Adrenal gland (tissue), 5 donors: ENCODE data around the gene ANKRD6.

Experiments
- CTCF ChIP-seq, 6 experiments: fragments of 450-650 bp in 4 of 6; fragments of 200-600 bp in 2 of 6; sonication (generic) in 1 of 6; IDR thresholded peaks; 1 replicate in 5 of 6; 2 replicates in 1 of 6; pipeline versions ENCODE4 v1.5.1 to v1.8.0; 2016 to 2021; ENCODE audit warnings: antibody characterized with exemption in 6 of 6, mild to moderate bottlenecking in 2 of 6, moderate library complexity in 1 of 6
- POLR2A ChIP-seq, 2 donors: fragments of 450-650 bp; IDR thresholded peaks; one replicate each; pipeline ENCODE4 v1.6.1; 2017; ENCODE audit warnings: antibody characterized with exemption in 2 of 2, mild to moderate bottlenecking in 2 of 2, moderate library complexity in 1 of 2
- donor health status: DM: no; HTN: no; CAD: no.

- TF ChIP-seq CTCF (IDR thresholded peaks at IDR 0.05): no peak
- TF ChIP-seq POLR2A (IDR thresholded peaks at IDR 0.05): no peak
Observed at GRCh38 chr6:89479897-89480296, 46.9 kb downstream of the ANKRD6 start.
